Calu3 (cell line): ENCODE results near the gene IRF9. TPM values are rescaled to one million over a fixed set of nuclear protein-coding genes. Genes with fewer than 3 reads are reported as not detected.

ENCODE experiments used
- BruUV-seq: library from RNA; stranded (reverse); fragments of 400-500 nt; replicated peaks from 2 replicates; lab custom pipeline; 2021; lab: Mats Ljungman, UMichigan
- CTCF ChIA-PET: fragments of 300-600 bp; sonication (Branson Sonifier 250); formaldehyde crosslinking; loops from one replicate; lab custom pipeline; 2022; ENCODE audit warnings: antibody characterized with exemption; lab: Charles Lee
- DNase-seq: peaks from one replicate; pipeline ENCODE4 v3.0.0; 2022
- H3K27ac Mint-ChIP-seq: one replicate; pipeline ENCODE4 v1.8.0; 2022; ENCODE audit warnings: mixed read lengths; ENCODE audit not compliant: unreplicated experiment
- H3K27me3 Mint-ChIP-seq: one replicate; pipeline ENCODE4 v1.8.0; 2022; ENCODE audit warnings: mixed read lengths; ENCODE audit not compliant: unreplicated experiment
- H3K36me3 Mint-ChIP-seq: one replicate; pipeline ENCODE4 v1.8.0; 2022; ENCODE audit warnings: mild to moderate bottlenecking, moderate library complexity, mixed read lengths; ENCODE audit not compliant: insufficient read depth, unreplicated experiment
- H3K4me1 Mint-ChIP-seq: one replicate; pipeline ENCODE4 v1.8.0; 2022; ENCODE audit warnings: mild to moderate bottlenecking, low read depth, mixed read lengths; ENCODE audit not compliant: unreplicated experiment
- H3K4me3 Mint-ChIP-seq: one replicate; pipeline ENCODE4 v1.8.0; 2022; ENCODE audit warnings: mild to moderate bottlenecking, low read depth, moderate library complexity, mixed read lengths; ENCODE audit not compliant: unreplicated experiment
- H3K9me3 Mint-ChIP-seq: one replicate; pipeline ENCODE4 v1.8.0; 2022; ENCODE audit warnings: low read depth, mixed read lengths; ENCODE audit not compliant: unreplicated experiment
- CTCF ChIP-seq: fragments of 200-600 bp; IDR thresholded peaks from one replicate; pipeline ENCODE4 v1.8.0; 2022; ENCODE audit warnings: antibody characterized with exemption; ENCODE audit not compliant: unreplicated experiment
- intact Hi-C: fragments of 100-400 bp; cut with micrococcal nuclease; formaldehyde crosslinking; loops from one replicate; pipeline ENCODE4 v1.10.0; 2022; ENCODE audit not compliant: unreplicated experiment
- total RNA-seq: library from RNA; stranded (reverse); gene quantifications from 2 replicates; pipeline ENCODE4 v1.2.3, GENCODE V29; 2022

Gene IRF9
- total RNA-seq, 1 experiment from 2014 or later, result 124 TPM

- Mint-ChIP-seq H3K4me3 (peak overlapping the region; percentile 89), H3K9me3 (no peaks in the 10 kb centered on the region), H3K4me1 (peaks cover 35% of the 10 kb centered on the region), H3K27ac (no peak overlapping the region), H3K36me3 (peaks cover 51% of the 10 kb centered on the region), H3K27me3 (no peaks in the 10 kb centered on the region)
- intact Hi-C loops, result loop anchor here (2.0 kb wide), 1 partner anchor 13 kb away; the partner anchor contains the start of gene IRF9
- CTCF ChIA-PET, result interaction anchor here (1.1 to 2.9 kb wide), 4 partner anchors 12 to 48 kb away, joined by 3 to 24 read pairs (median 10); partner anchors contain the start of genes DCAF11, IRF9, NRL and TM9SF1
- BruUV-seq, result TSS peak; percentile 58
- TF ChIP-seq CTCF, result no peak
- no peak for DNase-seq
Measured at GRCh38 chr14:24147761-24148428, 13.2 kb upstream of the IRF9 start.

- CTCF ChIA-PET, result no interaction called here
- no peaks in the 10 kb centered on the region for H3K9me3 Mint-ChIP-seq
- H3K4me3 Mint-ChIP-seq, result no peak overlapping the region
- intact Hi-C loops, result no loop called here
- no peak for TF ChIP-seq CTCF
- no peak overlapping the region for H3K27ac Mint-ChIP-seq
- H3K27me3 Mint-ChIP-seq, result no peaks in the 10 kb centered on the region
- DNase-seq, result no peak
- peaks cover 29% of the 10 kb centered on the region for H3K4me1 Mint-ChIP-seq
- no TSS peak for BruUV-seq
- peaks cover 51% of the 10 kb centered on the region for H3K36me3 Mint-ChIP-seq
Measured at GRCh38 chr14:24149302-24149969, 11.6 kb upstream of the IRF9 start.

GRCh38 chr14:24150061-24150460, 11.0 kb upstream of the IRF9 start:
- no peak for TF ChIP-seq CTCF
- no peak for DNase-seq
- Mint-ChIP-seq H3K36me3 (peaks cover 49% of the 10 kb centered on the region), H3K27me3 (no peaks in the 10 kb centered on the region), H3K4me3 (no peak overlapping the region), H3K27ac (no peak overlapping the region), H3K9me3 (no peaks in the 10 kb centered on the region), H3K4me1 (peaks cover 26% of the 10 kb centered on the region)
- intact Hi-C loops, result no loop called here
- CTCF ChIA-PET, result no interaction called here
- BruUV-seq, result no TSS peak

GRCh38 chr14:24150567-24150966, 10.5 kb upstream of the IRF9 start:
- DNase-seq, result no peak
- H3K27ac Mint-ChIP-seq, result no peak overlapping the region
- intact Hi-C loops, result no loop called here
- H3K9me3 Mint-ChIP-seq, result no peaks in the 10 kb centered on the region
- H3K4me3 Mint-ChIP-seq, result no peak overlapping the region
- peaks cover 21% of the 10 kb centered on the region for H3K4me1 Mint-ChIP-seq
- BruUV-seq, result no TSS peak
- no peak for TF ChIP-seq CTCF
- no peaks in the 10 kb centered on the region for H3K27me3 Mint-ChIP-seq
- H3K36me3 Mint-ChIP-seq, result peaks cover 47% of the 10 kb centered on the region
- CTCF ChIA-PET, result no interaction called here
